PC-3 (cell line): ENCODE results near the gene DHX38. TPM values are rescaled to one million over a fixed set of nuclear protein-coding genes. Genes with fewer than 3 reads are reported as not detected.
"Not testable (repeated sequence)": the region's sequence is repeated elsewhere in the genome, so short reads cannot be mapped to it uniquely, and the experiment has no call there.

Experiments used
- ATAC-seq: fragments of 200-7000 bp; cut with Tn5 transposase; 2 replicates; pipeline ENCODE4 v1.9.1; 2020; ENCODE audit warnings: mild to moderate bottlenecking, moderate library complexity
- BruUV-seq: library from RNA; stranded (reverse); fragments of 400-500 nt; replicated peaks from 2 replicates; lab custom pipeline; 2021; lab: Mats Ljungman, UMichigan
- CTCF ChIA-PET: fragments of 300-600 bp; sonication (Branson Sonifier 250); formaldehyde crosslinking; loops from one replicate; lab custom pipeline; 2022; ENCODE audit warnings: antibody characterized with exemption; lab: Charles Lee
- POLR2A ChIA-PET: fragments of 300-600 bp; sonication (Branson Sonifier 250); formaldehyde crosslinking; loops from one replicate; lab custom pipeline; 2022; ENCODE audit warnings: antibody characterized with exemption; ENCODE audit not compliant: unreplicated experiment; lab: Charles Lee
- DNase-seq: peaks from one replicate; pipeline ENCODE4 v3.0.0-alpha.2; 2015
- H2AFZ ChIP-seq: fragments of 300-600 bp; sonication (generic); 2 replicates; pipeline ENCODE4 v1.6.0; 2016; ENCODE audit warnings: antibody characterized with exemption, low read length
- H3F3A ChIP-seq: fragments of 300-600 bp; sonication (generic); one replicate; pipeline ENCODE4 v1.6.0; 2017; ENCODE audit warnings: antibody characterized with exemption, low read length, control low read depth, mild to moderate bottlenecking; ENCODE audit not compliant: unreplicated experiment
- H3K27ac ChIP-seq: fragments of 300-600 bp; sonication (generic); 2 replicates; pipeline ENCODE4 v1.5.1; 2016; ENCODE audit warnings: mild to moderate bottlenecking, low read length
- H3K27me3 ChIP-seq: fragments of 300-600 bp; sonication (generic); 2 replicates; pipeline ENCODE4 v1.6.1; 2016; ENCODE audit warnings: low read length, mixed read lengths
- H3K36me3 ChIP-seq: fragments of 300-600 bp; sonication (generic); 2 replicates; pipeline ENCODE4 v1.6.1; 2016; ENCODE audit warnings: low read depth, mixed run types, low read length, mixed read lengths
- H3K4me1 ChIP-seq: fragments of 300-600 bp; sonication (generic); 2 replicates; pipeline ENCODE4 v1.5.1; 2016; ENCODE audit warnings: low read length; ENCODE audit not compliant: insufficient read depth
- H3K4me2 ChIP-seq: fragments of 300-600 bp; sonication (generic); 2 replicates; pipeline ENCODE4 v1.6.0; 2016; ENCODE audit warnings: low read length
- H3K4me3 ChIP-seq: fragments of 300-600 bp; sonication (generic); 2 replicates; pipeline ENCODE4 v1.5.1; 2016; ENCODE audit warnings: mild to moderate bottlenecking, low read length, mixed read lengths
- H3K79me2 ChIP-seq: fragments of 300-600 bp; sonication (generic); 2 replicates; pipeline ENCODE4 v1.6.1; 2017; ENCODE audit warnings: low read length, mixed read lengths
- H3K9ac ChIP-seq: fragments of 300-600 bp; sonication (generic); 2 replicates; pipeline ENCODE4 v1.6.0; 2016; ENCODE audit warnings: mild to moderate bottlenecking, low read length
- H3K9me2 ChIP-seq: fragments of 300-600 bp; sonication (generic); replicated peaks from 2 replicates; pipeline ENCODE4 v1.6.1; 2016; ENCODE audit warnings: mixed run types, low read length, mixed read lengths
- H3K9me3 ChIP-seq: fragments of 300-600 bp; sonication (generic); 2 replicates; pipeline ENCODE4 v1.6.1; 2016; ENCODE audit warnings: low read length, mixed read lengths
- H4K20me1 ChIP-seq: fragments of 300-600 bp; sonication (generic); 2 replicates; pipeline ENCODE4 v1.6.1; 2016; ENCODE audit warnings: low read length, mixed read lengths
- CTCF ChIP-seq: fragments of 300-600 bp; sonication (generic); conservative IDR thresholded peaks from 2 replicates; pipeline ENCODE4 v1.5.1; 2017; ENCODE audit warnings: antibody characterized with exemption, low read depth, mild to moderate bottlenecking, low read length
- EZH2 ChIP-seq: fragments of 300-600 bp; sonication (generic); IDR thresholded peaks from one replicate; pipeline ENCODE4 v1.6.1; 2017; ENCODE audit warnings: antibody characterized with exemption, mild to moderate bottlenecking, low read length; ENCODE audit not compliant: unreplicated experiment
- EZH2phosphoT487 ChIP-seq: fragments of 300-600 bp; sonication (generic); IDR thresholded peaks from 2 replicates; pipeline ENCODE4 v1.6.1; 2018; ENCODE audit warnings: mild to moderate bottlenecking, antibody characterized with exemption, low read length, borderline replicate concordance
- intact Hi-C: fragments of 100-400 bp; cut with micrococcal nuclease; formaldehyde crosslinking; loops from 2 replicates; pipeline ENCODE4 v1.9.0; 2023
- total RNA-seq: library from RNA; depleted of rRNA; stranded (reverse); fragments of >200 nt; gene quantifications from 2 replicates; pipeline ENCODE4 v1.2.3, GENCODE V29; 2014

The DHX38 gene
- total RNA-seq, 1 experiment from 2014 or later, result 61.2 TPM

- Histone ChIP-seq H3F3A (no peaks in the 10 kb centered on the region), H3K27me3 (no peaks in the 10 kb centered on the region), H3K36me3 (no peaks in the 10 kb centered on the region), H3K4me1 (no peaks in the 10 kb centered on the region), H3K9ac (no peak overlapping the region), H3K79me2 (no peaks in the 10 kb centered on the region), H3K9me2 (no peaks in the 10 kb centered on the region), H2AFZ (no peak overlapping the region), H3K9me3 (no peaks in the 10 kb centered on the region), H3K4me2 (no peak overlapping the region), H3K27ac (no peak overlapping the region), H4K20me1 (no peaks in the 10 kb centered on the region), H3K4me3 (no peak overlapping the region)
- ChIA-PET CTCF (no interaction called here), POLR2A (no interaction called here)
- BruUV-seq, result no TSS peak
- DNase-seq (no peak), ATAC-seq (no peak)
- TF ChIP-seq EZH2 (no peak), CTCF (no peak), EZH2phosphoT487 (no peak)
- intact Hi-C loops, result no loop called here
Measured at GRCh38 chr16:72073560-72074230, 20.0 kb upstream of the DHX38 start.

- H3F3A ChIP-seq, H3K27ac ChIP-seq, H4K20me1 ChIP-seq, ATAC-seq, H3K79me2 ChIP-seq, POLR2A ChIA-PET, BruUV-seq, H3K4me1 ChIP-seq, H3K4me2 ChIP-seq, H3K27me3 ChIP-seq, H3K9ac ChIP-seq, H3K4me3 ChIP-seq, H3K36me3 ChIP-seq, H3K9me3 ChIP-seq, intact Hi-C loops, DNase-seq, CTCF ChIA-PET, H3K9me2 ChIP-seq, H2AFZ ChIP-seq: not testable (repeated sequence)
Measured at GRCh38 chr16:72075067-72075466, 18.6 kb upstream of the DHX38 start.

- CTCF ChIA-PET, intact Hi-C loops: not testable (repeated sequence)
Measured at GRCh38 chr16:72076991-72077706, 16.5 kb upstream of the DHX38 start.

More at GRCh38 chr16:72076991-72077706, 16.5 kb upstream of the DHX38 start:
- H3K9ac ChIP-seq, H3K4me1 ChIP-seq, H3K9me2 ChIP-seq, H3K4me3 ChIP-seq, H3K27ac ChIP-seq, H3K9me3 ChIP-seq, ATAC-seq, H3F3A ChIP-seq, H4K20me1 ChIP-seq, H3K27me3 ChIP-seq, BruUV-seq, H3K36me3 ChIP-seq, DNase-seq, H3K4me2 ChIP-seq, H2AFZ ChIP-seq, POLR2A ChIA-PET, H3K79me2 ChIP-seq: not testable (repeated sequence)
